HG03280 (cell line): Measurements from ENCODE around the gene LGALS9C.
"Not testable (repeated sequence)": the region's sequence is repeated elsewhere in the genome, so short reads cannot be mapped to it uniquely, and the experiment has no call there.

Experiments used
- ATAC-seq: cut with Tn5 transposase; IDR thresholded peaks from one replicate; pipeline ENCODE4 v1.9.1; 2021; ENCODE audit warnings: mild to moderate bottlenecking, moderate library complexity; ENCODE audit not compliant: unreplicated experiment

LGALS9C gene

DNA sequence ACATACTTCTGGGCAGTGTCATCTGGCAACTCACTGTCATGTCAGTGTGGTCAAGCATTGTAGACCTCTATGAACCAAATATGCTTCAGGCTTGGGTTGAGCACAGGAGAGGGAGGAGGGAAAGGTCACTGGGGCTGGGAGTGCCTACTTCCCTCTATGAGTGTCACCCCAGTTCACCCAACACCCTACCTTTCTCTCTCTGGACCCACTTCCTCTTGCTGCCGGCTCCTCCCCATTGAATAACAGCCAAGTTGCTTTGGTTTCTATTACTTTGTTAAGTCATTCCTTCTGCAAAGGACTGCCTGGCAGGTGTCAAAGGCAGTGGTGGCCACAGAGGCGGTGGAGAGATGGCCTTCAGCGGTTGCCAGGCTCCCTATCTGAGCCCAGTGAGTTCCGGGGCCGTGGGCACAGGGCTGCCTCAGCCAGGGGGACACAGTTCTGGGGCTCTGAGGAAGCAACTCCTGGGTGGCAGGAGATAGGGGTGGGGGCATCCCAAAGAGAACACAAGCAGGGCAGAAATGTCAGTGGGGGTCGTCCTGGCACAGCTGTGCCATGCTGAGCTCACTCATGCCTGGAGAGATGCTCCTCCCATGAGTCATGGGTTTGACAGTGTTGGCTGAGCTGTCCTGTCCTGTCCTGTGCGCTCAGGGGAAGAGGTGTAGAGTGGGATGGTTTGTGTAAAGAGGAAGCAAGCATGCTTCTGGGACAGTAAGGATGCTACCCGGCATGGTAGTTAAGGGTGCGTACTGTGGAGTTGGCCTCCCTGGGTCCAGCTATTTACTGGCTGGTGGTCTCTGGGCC lies at the start of gene LGALS9C:
Gene LGALS9C (plus strand): TSS at position 282 of the 801 bp plus-strand sequence. CDS start 66 bp downstream, at position 348.
- ATAC-seq: peak; percentile 80

DNA sequence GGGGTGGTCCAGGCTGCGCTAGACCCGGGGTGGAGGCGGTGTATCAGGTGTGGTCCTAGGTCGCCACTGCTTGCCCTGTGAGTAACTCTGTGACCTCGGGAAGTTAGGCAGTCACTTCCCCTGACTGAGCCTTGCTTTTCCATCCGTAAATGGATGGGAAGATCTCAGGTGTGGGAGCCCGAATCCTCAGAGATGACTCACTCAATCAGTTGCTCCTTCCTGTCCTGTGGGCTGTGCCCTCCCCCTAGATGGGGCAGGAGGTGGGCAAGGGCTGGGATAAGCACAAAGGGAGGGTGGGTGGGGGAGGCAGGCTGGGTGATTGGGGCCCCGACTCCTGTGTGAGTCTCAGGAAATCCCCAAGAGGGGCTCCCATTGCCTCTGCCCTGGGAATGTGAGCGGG lies 44.4 kb upstream of the LGALS9C start:
- ATAC-seq: not testable (repeated sequence)

DNA sequence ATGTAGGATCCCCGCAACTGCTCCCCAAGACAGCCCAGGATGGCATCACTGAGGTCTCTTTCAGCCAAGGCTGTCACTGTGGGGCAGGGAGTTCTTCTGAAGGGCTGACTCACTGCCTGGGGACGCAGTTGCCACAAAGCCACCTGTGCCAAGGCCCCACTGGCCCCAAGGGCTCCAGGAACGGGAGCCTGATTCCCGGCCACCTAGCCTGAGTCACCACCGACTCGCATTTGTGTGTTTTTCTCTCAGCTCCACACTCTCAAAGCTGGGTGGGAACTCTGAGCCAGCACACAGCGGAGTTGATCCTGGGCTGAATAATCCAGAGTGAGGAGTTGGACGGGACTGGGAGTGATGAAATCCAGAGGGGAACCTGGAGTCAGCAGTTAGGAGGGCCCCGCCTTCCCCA lies 37.1 kb upstream of the LGALS9C start:
- not testable (repeated sequence) for ATAC-seq

DNA sequence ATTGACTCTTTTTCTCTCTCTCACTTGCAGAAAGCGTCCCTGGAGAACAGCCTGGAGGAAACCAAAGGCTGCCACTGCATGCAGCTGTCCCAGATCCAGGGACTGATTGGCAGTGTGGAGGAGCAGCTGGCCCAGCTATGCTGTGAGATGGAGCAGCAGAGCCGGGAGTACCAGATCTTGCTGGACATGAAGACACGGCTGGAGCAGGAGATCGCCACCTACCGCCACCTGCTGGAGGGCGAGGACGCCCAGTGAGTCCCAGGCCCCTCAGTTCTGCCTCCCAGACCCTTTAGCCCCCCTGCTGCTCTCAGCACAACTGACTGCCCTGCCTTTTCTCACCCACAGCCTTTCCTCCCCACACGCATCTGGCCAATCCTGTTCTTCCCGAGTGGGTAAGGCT lies 34.5 kb upstream of the LGALS9C start:
- not testable (repeated sequence) for ATAC-seq

DNA sequence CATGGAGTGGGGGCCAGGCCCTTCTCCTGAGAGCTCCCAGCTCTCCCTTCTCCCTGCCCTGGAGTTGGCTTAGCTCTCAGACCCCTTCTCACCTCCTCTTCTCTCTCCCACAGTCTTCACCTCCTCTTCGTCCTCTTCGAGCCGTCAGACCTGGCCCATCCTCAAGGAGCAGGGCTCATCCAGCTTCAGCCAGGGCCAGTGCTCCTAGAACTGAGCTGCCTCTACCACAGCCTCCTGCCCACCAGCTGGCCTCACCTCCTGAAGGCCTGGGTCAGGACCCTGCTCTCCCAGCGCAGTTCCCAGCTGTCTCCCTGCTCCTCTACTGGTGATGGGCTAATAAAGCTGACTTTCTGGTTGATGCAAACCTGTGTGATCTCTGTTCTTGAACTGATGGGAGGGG lies 34.1 kb upstream of the LGALS9C start:
- ATAC-seq: not testable (repeated sequence)

DNA sequence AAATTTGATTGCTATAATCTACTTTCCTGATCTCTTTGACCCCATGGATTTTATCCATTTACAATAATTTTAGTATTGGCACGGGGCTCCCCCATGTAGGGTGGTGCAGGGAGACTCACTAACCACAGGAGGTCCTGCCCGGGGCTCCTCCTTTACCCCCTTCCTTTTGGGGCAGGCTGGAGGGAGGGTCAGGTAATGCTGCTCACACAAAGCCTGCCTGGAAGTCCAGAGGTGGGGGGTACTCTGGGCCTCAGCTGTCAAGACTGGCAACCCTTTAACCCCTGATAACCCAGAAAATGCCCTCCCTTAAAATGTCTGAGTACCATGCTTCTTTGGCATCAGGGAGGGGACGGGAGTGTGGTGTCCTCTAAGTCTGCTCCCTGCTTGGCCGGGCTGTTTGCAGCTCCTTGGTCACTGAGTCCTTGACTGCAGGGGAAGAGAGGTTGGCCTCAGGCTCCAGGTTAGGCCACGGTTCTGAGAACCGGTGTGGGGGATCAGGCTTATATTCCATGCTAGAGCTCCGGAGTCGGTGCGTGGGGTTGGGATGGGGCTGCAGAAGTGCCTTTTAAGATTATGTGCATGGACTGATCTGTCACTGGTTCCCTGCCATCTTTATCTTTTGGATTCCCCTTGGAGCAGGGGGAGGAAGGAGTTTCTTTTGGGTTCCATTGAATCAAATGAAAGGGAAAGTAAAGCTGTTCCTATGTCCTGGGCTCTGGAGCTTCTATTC lies 28.9 kb upstream of the LGALS9C start:
- not testable (repeated sequence) for ATAC-seq

DNA sequence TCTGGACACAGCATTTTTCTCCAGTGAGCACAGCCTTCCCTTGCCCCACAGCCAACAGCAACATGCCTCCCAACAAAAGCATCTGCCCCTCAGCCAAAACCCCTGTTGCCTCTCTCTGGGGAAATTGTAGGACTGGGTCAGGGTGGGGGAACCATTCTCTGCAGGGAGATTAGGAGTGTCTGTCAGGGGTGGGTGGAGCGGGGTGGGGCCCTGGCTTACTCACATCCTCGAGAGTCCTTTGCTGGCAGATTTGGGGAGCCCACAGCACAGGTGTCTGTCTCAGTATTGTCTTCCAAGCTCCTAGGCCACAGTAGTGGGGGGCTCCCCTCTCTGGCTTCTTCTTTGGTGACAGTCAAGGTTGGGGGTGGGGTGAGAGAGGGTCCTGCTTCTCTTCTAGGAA lies 28.3 kb upstream of the LGALS9C start:
- ATAC-seq: not testable (repeated sequence)

DNA sequence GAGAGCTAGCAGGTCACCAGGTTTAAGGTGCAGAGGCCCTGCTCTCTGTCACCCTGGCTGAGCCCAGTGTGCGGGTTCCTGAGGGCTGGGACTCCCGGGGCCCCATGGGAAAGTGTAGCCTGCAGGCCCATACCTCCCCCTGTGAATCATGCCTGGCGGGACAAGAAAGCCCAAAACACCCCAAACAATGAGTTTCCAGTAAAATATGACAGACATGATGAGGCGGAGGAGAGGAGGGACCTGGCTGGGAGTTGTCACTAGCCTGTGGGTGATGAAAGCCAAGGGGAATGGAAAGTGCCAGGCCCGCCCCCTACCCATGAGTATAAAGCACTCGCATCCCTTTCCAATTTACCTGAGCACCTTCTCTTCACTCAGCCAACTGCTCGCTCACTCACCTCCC lies 26.8 kb upstream of the LGALS9C start:
- ATAC-seq: not testable (repeated sequence)

DNA sequence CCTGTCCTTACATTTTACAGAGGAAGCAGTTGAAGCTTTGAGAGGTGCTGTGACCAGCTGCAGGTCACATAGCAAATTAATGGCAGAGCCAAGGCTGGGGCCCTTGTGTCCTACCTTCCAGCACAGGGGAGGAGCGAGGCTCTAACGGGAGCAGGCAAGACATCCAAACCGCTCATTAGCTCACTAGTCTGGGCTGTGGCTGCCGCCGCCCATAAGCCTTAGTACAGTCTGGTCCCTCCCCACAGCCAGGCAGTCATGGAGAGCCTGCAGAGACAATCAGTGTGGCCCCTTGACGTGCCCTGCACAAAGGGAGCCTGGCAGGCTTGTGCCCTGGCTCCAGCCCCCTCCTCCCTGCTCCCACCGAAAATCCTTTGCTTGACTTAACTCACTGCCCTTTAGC lies 25.6 kb upstream of the LGALS9C start:
- not testable (repeated sequence) for ATAC-seq

DNA sequence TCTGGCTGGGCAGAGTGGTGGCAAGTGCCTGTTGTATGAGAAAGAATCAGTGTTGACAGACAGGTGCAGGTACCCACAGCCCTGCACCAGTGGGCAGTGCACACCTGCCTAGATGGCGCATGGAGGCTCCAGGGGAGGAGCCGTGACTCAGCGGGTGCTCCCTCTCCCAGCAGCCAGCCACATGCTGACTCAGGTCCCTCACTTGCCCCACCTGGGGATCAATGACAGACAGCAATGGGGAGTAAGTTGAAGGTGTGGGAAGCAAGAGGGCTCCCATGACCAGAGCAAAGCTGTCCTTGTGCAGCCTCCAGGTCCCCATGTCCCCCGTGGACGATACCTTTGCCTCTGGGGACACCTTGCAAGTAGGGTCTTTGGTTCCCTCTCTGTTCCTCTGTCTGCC lies 24.6 kb upstream of the LGALS9C start:
- ATAC-seq: not testable (repeated sequence)

DNA sequence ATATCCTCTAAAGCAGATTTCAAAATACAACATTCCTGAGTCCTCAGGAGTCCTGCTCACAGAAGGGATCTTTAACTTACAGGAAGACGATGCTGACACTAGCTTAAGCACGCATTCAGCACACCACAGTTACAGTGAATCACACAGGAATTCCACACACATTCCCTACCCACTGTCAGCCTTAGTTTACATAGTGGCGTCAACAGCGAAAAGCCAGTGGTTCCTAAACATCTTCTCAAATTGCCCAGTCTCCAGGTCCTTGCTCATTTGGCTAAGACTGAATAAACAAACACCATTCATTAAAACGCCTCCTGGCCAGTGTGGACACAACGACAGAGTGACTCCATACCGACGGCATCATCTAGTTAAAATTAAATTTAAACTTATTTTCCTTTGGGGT lies 17.6 kb upstream of the LGALS9C start:
- ATAC-seq: not testable (repeated sequence)

DNA sequence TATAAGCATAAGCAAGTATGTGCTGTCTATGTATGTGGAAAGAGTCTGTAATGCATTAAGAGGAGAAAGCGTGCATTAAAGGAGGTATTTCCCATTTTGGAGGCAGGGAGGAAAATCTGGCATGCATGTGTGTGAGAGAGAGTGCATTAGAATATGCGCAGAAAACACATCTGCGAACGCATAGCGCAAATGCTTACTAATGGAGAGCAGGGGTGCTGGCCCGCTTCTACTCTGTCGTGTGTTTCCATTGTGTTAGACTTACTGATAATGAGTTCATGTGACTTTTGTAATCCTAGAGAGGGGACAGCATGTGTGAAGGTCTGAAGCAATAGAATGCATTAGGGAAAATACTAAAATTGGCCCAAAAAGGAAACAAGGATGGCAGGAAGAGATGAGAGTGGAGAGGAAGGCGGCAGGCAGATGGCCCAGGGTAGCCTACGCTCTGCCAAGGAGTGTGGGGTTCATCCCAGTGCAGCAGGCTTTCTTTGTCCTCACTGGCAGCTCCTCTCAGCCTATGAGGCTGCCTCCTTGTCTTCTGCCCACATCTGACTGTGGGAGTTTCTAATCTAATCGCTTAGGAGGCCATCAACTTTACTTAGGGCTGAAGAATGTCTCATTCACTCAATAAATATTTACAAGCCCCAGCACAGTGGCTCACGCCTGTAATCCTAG lies 12.6 kb upstream of the LGALS9C start:
- not testable (repeated sequence) for ATAC-seq

DNA sequence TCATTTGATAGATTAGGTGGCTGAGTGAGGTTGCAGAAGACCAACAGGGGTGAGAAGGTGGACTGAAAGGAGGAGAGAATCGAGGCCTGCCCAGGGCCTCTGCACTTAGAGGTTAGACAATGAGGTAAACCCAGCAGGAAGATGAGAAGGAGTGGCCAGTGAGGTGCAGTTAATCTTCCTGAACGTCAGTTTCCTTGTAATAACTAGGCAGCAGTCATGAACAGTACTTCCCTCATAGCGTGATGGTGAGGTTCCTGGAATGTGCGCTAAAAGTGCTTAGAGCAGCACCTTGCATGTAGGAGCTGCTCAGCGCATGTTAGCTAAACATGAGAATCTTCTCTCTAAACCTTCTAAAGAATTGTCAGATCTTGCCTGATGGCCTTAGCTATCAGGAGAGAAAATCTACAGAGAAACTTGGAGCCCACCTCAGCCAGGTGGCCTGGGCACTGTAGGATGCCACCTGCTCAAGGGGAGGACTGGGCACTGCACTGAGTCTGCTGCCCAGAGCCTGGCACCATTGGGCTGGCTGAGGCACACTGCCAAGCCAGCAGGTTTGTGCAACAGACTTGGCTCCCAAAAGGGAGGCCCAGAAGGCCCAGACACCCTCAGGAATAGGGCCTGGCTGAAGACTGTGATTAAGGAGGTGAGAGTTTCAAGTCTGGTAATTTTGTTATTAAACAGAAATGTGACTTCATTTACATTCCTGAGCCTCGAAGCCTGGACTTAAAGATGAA lies 10.2 kb upstream of the LGALS9C start:
- ATAC-seq: not testable (repeated sequence)

DNA sequence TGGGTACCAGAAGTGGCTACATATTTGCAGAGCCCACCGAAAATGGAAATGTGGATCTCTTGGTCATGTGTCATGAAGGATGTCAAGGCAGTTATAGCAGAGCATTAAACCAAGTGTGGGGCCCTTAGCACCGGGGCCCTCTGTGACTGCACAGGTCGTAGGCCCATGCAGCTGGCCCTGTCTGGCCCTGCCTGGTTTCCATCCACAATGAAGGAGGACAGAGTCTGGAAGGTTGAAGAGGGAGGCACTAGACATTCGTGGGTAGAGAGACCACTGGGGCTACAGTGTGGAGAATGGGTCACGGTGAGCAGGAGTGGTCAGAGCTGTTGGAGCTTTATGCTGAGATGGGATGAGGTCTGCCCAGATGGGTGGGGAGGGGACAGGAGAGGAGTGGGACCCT lies 9.6 kb upstream of the LGALS9C start:
- not testable (repeated sequence) for ATAC-seq

DNA sequence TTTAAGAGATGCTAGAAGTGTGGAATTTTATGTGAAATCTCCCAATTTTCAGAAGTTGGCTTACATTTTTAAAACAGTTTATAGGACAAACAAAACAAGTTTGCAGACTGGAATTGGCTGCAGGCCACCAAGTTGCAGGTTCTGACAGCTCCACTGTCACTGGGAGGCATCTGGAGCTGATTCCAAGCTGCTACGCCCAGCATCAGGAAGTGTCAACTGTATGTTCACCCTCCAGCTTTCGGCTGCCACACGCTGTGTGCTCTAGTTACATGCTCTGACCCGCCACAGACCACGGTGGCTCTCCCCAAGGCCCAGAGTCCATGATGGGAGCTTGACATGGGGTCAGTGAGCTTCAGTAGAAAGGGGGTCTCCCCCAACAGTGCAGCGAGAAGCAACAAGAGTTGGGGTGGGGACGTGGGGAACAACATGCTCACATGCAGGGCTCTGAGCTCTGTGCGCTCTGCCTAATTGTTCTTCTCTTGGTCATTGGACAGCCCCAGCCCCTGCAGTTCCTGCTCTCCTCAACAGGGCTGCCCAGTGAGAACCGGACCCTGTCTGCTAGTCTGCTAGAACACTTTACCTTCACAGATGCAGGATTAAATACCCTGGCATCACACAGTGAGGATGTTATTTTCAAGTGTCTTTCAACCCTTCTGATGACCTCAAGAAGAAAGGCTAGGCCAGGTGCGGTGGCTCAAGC lies 8.0 kb upstream of the LGALS9C start:
- ATAC-seq: not testable (repeated sequence)

DNA sequence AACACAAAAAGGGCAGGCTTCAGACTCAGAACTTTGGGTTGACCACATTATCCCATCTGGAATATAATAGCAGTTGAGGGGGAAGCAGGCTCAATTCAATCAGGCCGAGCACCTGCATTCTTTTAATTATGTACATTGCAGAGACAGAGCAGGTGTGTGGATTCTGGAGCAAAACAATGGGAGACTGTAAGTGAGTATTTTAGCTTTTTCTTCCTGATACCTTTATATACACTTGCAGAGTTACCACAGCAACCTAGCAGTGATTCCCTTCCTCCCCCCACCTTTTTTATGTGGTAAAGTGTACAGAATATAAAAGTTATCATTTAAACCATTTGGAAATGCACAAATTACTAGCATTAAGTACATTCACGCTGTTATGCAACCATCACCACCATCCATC lies 6.8 kb upstream of the LGALS9C start:
- ATAC-seq: not testable (repeated sequence)

DNA sequence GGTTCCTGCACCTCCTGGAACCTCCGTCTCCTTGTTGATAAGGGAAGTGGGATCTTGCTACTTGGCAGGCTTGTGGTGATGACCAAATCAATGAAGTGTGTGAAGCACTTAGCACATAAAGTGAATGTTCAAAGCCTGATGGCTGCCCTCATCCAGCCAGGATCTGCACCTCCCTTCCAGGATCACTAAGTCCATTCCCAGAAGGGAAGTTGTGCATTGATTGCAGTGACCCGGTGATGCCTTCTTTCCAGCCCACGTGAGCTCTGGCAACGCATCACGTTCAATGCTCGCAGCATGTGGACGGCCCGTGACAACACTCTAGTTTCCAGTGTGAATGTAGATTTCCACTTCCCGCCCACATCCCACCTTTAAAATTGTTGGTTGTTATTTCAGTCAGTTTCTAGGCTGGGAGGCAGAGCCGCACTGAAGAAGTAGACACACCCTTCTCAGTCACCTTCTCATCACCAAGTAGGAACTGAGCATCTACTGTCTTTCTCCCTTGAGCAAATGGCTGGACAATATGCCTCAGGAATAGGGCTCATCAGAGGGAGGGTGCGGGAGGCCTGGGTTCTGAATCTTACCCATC lies 6.2 kb upstream of the LGALS9C start:
- ATAC-seq: not testable (repeated sequence)

DNA sequence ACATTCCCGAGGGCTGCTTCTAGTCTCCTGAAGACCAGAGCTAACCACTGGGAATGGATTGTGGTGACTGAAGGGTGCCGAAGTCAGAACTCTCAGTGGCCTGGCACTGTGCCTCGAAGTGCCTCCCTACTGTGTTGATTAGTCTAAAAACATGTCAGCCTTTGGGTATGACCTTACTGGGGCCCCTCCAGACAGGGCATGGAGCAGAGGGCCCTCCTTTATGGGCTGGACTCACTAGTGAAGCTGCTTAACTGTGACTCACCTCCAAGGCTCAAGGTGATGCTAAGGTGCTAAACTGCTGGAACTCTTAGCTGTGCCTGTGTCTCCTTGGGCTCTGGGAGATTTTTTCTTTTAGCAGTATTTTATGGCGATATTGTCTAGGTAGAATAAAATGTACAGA lies 2.6 kb upstream of the LGALS9C start:
- not testable (repeated sequence) for ATAC-seq

DNA sequence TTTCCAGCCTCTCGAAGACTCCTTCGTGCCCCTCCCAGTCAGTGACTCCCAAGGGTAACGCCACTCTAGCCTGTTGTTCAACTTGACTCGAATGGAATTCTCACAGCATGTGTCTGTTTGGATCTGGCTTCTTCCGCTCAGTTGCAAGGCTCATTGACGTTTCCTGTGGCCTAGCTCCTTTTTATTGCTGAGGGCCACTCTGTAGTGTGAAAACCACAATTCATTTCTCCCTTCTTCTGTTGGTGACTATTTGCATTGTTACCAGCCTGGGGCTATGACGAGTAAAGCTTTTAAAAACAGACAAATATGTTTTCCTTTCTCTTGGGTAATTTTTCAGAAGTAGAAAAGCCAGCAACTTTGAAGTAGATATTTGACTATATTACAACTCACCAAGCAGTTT lies 1.8 kb upstream of the LGALS9C start:
- ATAC-seq: not testable (repeated sequence)

DNA sequence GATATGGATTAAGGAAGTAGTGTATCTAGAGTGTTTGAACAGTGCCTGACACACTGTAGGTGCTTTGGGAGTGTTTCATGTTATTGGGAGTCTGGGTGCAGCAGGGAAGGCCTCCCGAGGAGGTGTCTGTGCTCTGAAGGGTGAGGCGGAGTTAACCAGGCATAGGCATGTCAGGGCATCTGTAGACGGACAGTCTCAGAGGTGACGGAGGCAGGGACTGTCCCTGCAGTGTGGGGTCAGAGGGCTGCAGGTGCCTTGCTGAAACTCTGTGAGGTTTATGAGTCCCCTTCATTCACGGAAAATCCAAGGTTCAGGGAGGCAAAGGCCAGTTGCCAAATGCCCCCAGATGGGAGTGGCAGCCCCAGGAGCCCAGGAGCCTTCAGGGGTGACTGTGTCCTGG lies 778 bp downstream of the LGALS9C start:
- not testable (repeated sequence) for ATAC-seq
